ENCODE measurements around the gene ERVK3-1. TPM values are rescaled to one million over a fixed set of nuclear protein-coding genes. Genes with fewer than 3 reads are reported as not detected.
A peak's percentile ranks its signal among the peaks of the same experiment; 100 is the strongest.

ERVK3-1 gene
- polyA plus RNA-seq, 3 donors: 34.6 to 61.5 (median 38.8) TPM

GRCh38 chr19:58326914-58327726 lies 21.9 kb downstream of the ERVK3-1 start, which contains the start of gene ZSCAN22:
Gene ZSCAN22, plus strand, starts transcription at chr19:58326994. Its CDS starts 7,809 bp downstream, at chr19:58334803.
- 0% methylated on average over 62 of the region's 62 CpGs for WGBS (ENCODE audit: insufficient coverage)
- H3K4me3 ChIP-seq (replicated peaks in 1 of 3; ENCODE audit: low read depth in 2 of 3, low read length in 3 of 3): peak within 1 kb of the TSS; percentile 58 to 87 (median 73)

More at GRCh38 chr19:58326914-58327726, 21.9 kb downstream of the ERVK3-1 start, which contains the start of gene ZSCAN22:
- H3K36me3 Mint-ChIP-seq: peaks cover 4 to 9% of the 10 kb centered on the region in 2 donors
- H3K27me3 ChIP-seq (ENCODE audit: control insufficient read depth in 2 of 2, insufficient read depth in 2 of 2, low read length in 2 of 2): no peaks in the 10 kb centered on the region
- H3K27ac Mint-ChIP-seq: no peak within 1 kb of the TSS
- peak within 1 kb of the TSS; percentile 89 for H3K4me2 ChIP-seq (replicated peaks; ENCODE audit: extremely low read depth, low read length, poor library complexity, severe bottlenecking)
- H3K27ac ChIP-seq (ENCODE audit: low read depth in 1 of 2, low read length in 2 of 2): peak within 1 kb of the TSS; percentile 76 to 97
- peak within 1 kb of the TSS; percentile 85 for H2AFZ ChIP-seq (ENCODE audit: insufficient read depth, low read depth, low read length, poor library complexity, severe bottlenecking)
- no peak within 1 kb of the TSS for H3K4me3 Mint-ChIP-seq
- DNase-seq: peak; percentile 88 to 94 (median 91)
- peaks cover 20% of the 10 kb centered on the region for H3K79me2 ChIP-seq (ENCODE audit: insufficient read depth, low read length)
- no peak for TF ChIP-seq CTCF (IDR thresholded peaks at IDR 0.05)
- intact Hi-C loops (cut with micrococcal nuclease): loop anchor here (1.0 to 5.0 kb wide), 4 partner anchors 22 to 80 kb away; partner anchors contain the start of genes ERVK3-1 (in 2 of the 2), ZNF837 (in 2 of the 2), ZNF584 (in 1 of the 2) and ZNF8 (in 1 of the 2)
- H3K9ac ChIP-seq (ENCODE audit: insufficient read depth, low read length, poor library complexity, severe bottlenecking): peak within 1 kb of the TSS; percentile 77
- H4K20me1 ChIP-seq (ENCODE audit: insufficient read depth, low read length): no peaks in the 10 kb centered on the region
- no peaks in the 10 kb centered on the region for H3K9me3 ChIP-seq (replicated peaks in 1 of 2; ENCODE audit: control insufficient read depth in 1 of 2, insufficient read depth in 1 of 2, low read length in 2 of 2)
- peaks cover 6% of the 10 kb centered on the region for H3K4me1 Mint-ChIP-seq
- no peaks in the 10 kb centered on the region for H3K9me3 Mint-ChIP-seq
- H3K27me3 Mint-ChIP-seq (ENCODE audit: low read depth in 3 of 3): no peaks in the 10 kb centered on the region
- peaks cover 18 to 19% of the 10 kb centered on the region in 2 donors for H3K4me1 ChIP-seq (ENCODE audit: control insufficient read depth in 1 of 2, insufficient read depth in 2 of 2, low read length in 2 of 2)
- H3K36me3 ChIP-seq (replicated peaks in 1 of 2; ENCODE audit: control insufficient read depth in 1 of 2, insufficient read depth in 2 of 2, low read length in 2 of 2): no peaks in the 10 kb centered on the region

All from CD14-positive monocyte (primary cell).